CD4-positive, alpha-beta T cell treated with Interleukin-6 at 100 ng/mL for 8 hours (primary cell): ENCODE measurements around the gene FAM234B.

Source experiments
- DNase-seq: peaks from one replicate; pipeline ENCODE4 v3.0.0-alpha.2; 2020; ENCODE audit warnings: mixed read lengths, low spot score

The FAM234B gene

DNA sequence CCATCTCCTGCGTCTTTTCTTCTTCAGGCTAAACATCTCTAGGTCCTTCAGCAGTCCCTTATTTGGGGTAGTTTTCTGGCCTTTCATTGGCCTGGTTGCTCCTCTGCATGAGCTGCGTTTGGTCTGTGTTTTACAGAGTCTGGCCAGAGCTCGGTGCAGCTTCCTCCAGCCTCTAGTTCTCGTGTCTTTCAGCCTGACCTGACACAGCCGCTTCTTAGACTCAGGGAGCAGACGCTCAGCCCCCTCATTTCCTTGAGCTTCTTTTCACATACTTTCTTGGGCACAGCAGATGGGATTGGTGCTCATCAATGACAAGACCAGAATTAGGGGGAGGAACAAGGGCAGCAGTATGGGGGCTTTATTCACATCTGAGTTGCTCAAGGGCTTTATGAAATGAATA, 72.8 kb downstream of the FAM234B start:
- no peak for DNase-seq

DNA sequence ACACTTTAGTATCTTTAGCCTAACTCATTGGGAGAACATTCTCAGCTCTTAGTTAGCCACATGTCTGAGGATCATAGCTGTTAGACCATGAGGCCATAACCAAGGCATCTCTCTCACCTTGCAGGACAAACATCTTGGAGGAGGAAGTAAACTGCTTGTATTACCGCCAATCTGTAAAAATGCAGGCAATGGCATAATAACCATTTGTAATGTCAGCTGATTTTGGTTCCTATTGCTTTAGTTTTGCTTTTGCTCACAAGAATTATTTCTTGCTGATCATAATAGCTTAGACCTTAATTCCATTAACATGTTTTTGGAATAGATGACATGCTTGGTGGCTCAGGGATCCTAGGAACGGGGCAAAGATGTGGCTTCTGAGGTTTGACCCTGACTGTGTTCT, 75.6 kb downstream of the FAM234B start:
- DNase-seq: no peak

DNA sequence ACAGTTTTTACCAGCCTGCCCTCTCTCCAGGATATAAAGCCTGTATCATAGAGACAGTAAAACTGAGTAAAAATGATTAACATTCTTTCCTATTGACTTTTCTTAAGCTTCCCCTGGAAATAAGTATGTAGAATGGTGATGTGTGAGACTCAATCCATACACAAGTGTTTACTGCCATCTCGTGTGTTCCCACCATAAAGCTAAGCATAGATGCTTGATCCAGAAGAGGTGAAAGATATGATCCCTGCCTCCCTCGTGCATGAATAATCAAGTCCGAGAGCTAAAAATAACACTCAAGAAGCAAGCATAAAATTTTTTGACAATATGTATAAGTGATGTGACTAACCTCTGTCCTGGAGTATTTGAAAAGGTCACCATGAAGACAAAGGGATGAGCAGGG, 76.2 kb downstream of the FAM234B start:
- DNase-seq: no peak

DNA sequence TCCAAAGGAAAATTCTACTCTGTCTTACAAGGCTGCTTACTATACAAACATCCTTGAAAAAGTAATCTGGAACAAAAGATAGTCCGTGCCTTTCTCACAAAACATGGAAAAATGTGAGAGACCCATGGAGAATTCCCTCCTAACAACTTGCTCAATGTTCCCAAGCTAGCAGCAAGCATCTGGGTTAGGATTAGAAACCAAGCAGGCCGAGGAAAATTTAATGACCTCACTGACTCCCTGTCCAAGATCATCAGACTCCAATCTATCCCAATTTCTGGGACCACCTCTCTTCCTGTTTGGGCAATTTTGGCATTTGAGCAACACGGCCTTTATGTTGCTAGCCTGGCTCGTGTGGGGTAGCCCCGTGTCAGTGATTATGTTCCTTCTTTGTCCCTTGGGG, 77.4 kb downstream of the FAM234B start:
- DNase-seq: no peak

DNA sequence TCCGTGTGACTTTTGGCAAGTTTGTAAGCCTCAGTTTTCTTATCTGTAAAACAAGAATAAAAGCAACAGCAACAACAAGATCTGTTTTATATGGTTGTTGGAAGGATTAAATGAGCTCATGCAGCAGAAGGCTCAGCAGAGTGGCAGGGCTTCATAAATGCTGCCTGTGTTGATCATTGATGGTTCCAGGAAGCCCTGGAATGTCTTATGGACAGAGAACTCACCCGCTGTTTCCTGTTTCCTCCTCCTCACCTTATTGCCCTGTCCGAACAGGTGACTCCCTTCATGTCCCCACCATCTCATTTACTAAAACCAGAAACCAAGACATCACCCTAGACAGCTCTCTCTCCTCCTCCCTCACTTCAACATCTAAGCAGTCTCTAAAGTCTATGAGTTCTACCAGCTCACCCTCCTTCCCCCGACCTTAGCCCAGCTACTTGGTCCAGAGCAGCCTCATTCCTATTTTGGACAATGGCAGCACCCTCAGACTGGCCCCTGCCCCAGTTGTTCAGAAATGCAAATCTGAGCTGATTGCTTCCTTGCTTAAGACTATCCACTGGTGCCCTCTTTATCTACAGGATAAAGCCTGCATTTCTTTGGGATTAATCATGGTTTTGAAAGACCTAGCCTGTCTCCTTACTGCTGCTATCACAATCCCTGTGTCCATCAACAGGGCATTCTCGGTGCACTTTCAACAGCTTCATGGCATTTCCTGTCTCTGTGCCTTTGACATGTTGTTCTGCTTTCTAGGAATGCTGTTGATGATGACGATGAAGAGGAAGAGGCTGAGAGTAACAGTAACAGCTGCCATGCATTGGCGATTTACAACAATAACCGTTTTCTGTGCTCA, 80.7 kb downstream of the FAM234B start:
- DNase-seq: no peak

DNA sequence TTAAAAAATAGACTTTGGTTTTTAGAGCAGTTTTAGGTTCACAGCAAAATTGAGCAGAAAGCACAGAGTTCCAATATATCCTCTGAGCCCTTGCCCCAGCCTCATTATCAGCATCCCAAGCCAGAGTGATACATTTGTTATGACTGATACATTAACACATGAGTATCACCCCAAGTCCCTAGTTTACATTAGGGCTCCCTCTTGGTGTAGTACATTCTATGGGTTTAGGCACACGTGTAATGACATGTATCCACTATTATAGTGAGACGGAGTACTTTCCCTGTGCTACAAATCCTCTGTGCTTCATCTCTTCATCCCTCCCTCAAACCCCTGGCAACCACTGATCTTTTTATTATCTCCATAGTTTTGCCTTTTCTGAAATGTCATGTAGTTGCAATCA, 81.8 kb downstream of the FAM234B start:
- no peak for DNase-seq

DNA sequence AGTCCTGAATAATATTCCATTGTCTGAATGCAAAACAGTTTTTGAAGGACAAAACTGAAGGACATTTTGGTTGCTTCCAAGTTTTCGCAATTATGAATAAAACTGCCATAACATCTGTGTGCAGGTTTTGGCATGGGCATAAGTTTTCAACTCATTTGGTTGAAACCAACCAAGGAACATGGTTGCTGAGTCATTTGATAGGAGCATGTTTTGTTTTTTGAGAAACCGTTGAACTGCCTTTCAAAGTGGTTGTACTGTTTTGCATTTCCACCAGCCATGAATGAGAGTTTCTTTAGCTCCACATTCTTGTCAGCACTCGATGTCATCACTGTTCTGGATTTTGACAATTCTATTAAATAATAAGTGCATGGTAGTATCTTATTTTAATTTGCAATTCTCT, 82.3 kb downstream of the FAM234B start:
- DNase-seq: no peak

DNA sequence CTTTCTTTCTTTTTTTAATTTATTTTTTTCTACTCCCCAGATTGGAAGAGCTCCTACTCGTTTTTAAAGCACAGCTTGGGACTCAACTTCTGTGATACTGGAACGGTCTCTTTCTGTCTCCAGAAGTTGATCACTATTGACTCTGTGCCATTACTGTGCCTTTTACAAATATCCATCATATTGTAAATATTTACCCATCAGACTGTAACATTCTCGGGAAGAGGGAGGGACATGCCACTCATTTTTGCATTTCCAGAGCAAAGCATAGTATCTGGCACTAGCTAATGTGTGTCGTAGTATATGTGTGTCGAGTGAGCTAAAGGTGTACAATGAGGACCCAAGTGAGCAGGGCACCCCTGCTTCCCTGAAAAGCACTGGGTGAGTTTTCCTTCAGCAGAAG, 83.3 kb downstream of the FAM234B start:
- no peak for DNase-seq

DNA sequence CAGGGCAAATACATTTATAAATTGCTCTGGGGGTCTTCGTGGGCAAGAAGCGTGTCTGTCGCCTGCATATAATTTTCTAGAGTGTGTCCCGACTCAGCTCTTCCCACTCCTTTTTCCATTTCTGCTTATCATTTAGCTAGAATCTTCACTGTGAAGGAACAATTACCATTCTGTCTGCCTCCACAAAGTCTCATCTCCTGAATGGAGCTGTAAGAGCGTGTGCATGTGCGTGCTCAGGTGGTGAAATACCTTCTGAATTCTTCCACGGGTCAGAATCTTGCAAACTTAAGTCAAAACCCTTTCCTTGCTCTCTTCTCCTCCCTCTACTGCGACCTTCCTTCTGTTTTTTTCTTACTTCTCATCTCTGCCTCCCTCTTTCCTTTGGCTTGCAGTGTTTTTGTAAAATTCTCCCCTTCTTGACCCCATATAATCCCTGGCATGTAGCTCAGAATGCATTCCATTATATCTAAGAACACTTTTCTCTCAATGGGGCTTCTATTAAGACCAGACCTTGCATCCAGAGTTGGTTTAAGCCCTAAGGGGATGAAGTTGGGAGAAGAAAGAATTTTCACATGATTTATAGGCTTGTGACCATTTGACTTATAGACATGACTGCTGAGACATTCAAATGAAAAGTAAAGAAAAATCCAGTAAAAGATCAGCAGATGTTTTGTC, 84.2 kb downstream of the FAM234B start:
- DNase-seq: no peak

DNA sequence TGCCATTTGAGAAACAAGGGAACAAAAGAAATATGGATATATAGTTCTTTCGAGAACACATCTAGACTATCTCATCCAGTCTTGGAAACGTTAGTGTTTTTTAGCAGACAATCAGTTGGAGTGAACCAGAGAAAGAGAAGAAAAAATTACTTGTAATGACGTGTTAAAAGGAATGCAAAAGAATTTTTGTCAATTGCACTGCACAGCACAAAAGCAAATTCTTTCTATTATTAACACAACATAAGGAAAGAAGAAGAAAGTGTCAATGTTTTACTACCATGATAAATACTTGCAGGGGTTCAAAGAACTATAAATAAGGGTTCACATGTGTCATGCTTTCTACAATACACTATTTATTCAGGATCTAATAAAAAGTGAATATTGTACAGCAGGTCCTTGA, 86.8 kb downstream of the FAM234B start:
- DNase-seq: no peak
